Measurements from ENCODE around the gene MMP24OS. TPM values are rescaled to one million over a fixed set of nuclear protein-coding genes. Genes with fewer than 3 reads are reported as not detected.
A peak's percentile ranks its signal among the peaks of the same experiment; 100 is the strongest.
"Not testable (repeated sequence)": the region's sequence is repeated elsewhere in the genome, so short reads cannot be mapped to it uniquely, and the experiment has no call there.

MMP24OS gene
- total RNA-seq, 1 donor from 2014 or later, result 43.1 TPM

- no peak for TF ChIP-seq CTCF (IDR thresholded peaks at IDR 0.05)
- H3K9me3 ChIP-seq, result no peaks in the 10 kb centered on the region
- H3K36me3 ChIP-seq, result peaks cover 12 to 15% of the 10 kb centered on the region in 2 donors
- intact Hi-C loops (cut with DNase I), result no loop called here
- H3K4me1 ChIP-seq, result peaks cover 6 to 21% of the 10 kb centered on the region in 2 donors
- H3K4me3 ChIP-seq, result peak overlapping the region in 1 of 2 donors; percentile 4
- H3K27ac ChIP-seq, result peak overlapping the region; percentile 80 to 84
- no peak for DNase-seq (ENCODE audit: low spot score in 2 of 2)
- H3K27me3 ChIP-seq, result no peaks in the 10 kb centered on the region
Measured at GRCh38 chr20:35263532-35264341, 14.2 kb downstream of the MMP24OS start.

GRCh38 chr20:35262731-35263531, 15.0 kb downstream of the MMP24OS start:
- H3K27me3 ChIP-seq; intact Hi-C loops (cut with DNase I); H3K9me3 ChIP-seq; H3K36me3 ChIP-seq: not testable (repeated sequence)
- peak in 1 of 2 donors; percentile 81 for DNase-seq (ENCODE audit: low spot score in 2 of 2)
- peak overlapping the region; percentile 80 to 84 for H3K27ac ChIP-seq
- H3K4me1 ChIP-seq, result peaks cover 6 to 21% of the 10 kb centered on the region in 2 donors
- H3K4me3 ChIP-seq, result peak overlapping the region in 1 of 2 donors; percentile 4

- H3K27me3 ChIP-seq; DNase-seq (ENCODE audit: low spot score in 2 of 2); H3K9me3 ChIP-seq; H3K4me3 ChIP-seq; H3K36me3 ChIP-seq; intact Hi-C loops (cut with DNase I): not testable (repeated sequence)
- peaks cover 6 to 25% of the 10 kb centered on the region in 2 donors for H3K4me1 ChIP-seq
- peak overlapping the region; percentile 77 to 80 for H3K27ac ChIP-seq
Measured at GRCh38 chr20:35262321-35262720, 15.6 kb downstream of the MMP24OS start.

- TF ChIP-seq CTCF (IDR thresholded peaks at IDR 0.05), result no peak
- peak overlapping the region; percentile 77 to 80 for H3K27ac ChIP-seq
- no peak overlapping the region for H3K4me3 ChIP-seq
- no peak for DNase-seq (ENCODE audit: low spot score in 2 of 2)
- H3K36me3 ChIP-seq, result no peaks in the 10 kb centered on the region
- H3K4me1 ChIP-seq, result peaks cover 6 to 25% of the 10 kb centered on the region in 2 donors
- no peaks in the 10 kb centered on the region for H3K9me3 ChIP-seq
- no peaks in the 10 kb centered on the region for H3K27me3 ChIP-seq
- intact Hi-C loops (cut with DNase I), result no loop called here
Measured at GRCh38 chr20:35260426-35260825, 17.5 kb downstream of the MMP24OS start.

- DNase-seq (ENCODE audit: low spot score in 2 of 2), result no peak
- TF ChIP-seq CTCF (IDR thresholded peaks at IDR 0.05), result no peak
- peaks cover 0 to 13% of the 10 kb centered on the region in 2 donors for H3K4me1 ChIP-seq
- H3K27me3 ChIP-seq, result no peaks in the 10 kb centered on the region
- no peak overlapping the region for H3K27ac ChIP-seq
- H3K36me3 ChIP-seq, result peaks cover 0 to 6% of the 10 kb centered on the region in 2 donors
- no peaks in the 10 kb centered on the region for H3K9me3 ChIP-seq
- no peak overlapping the region for H3K4me3 ChIP-seq
- intact Hi-C loops (cut with DNase I), result no loop called here
Measured at GRCh38 chr20:35257175-35257909, 20.6 kb downstream of the MMP24OS start.

GRCh38 chr20:35254448-35254999, 23.4 kb downstream of the MMP24OS start:
- peaks cover 0 to 4% of the 10 kb centered on the region in 2 donors for H3K4me1 ChIP-seq
- H3K27me3 ChIP-seq, result no peaks in the 10 kb centered on the region
- intact Hi-C loops (cut with DNase I), result no loop called here
- H3K27ac ChIP-seq, result no peak overlapping the region
- H3K4me3 ChIP-seq, result no peak overlapping the region
- no peak for TF ChIP-seq CTCF (IDR thresholded peaks at IDR 0.05)
- no peaks in the 10 kb centered on the region for H3K9me3 ChIP-seq
- no peak for DNase-seq (ENCODE audit: low spot score in 2 of 2)
- H3K36me3 ChIP-seq, result peaks cover 0 to 10% of the 10 kb centered on the region in 2 donors

Data from ascending aorta (tissue), 2 donors.